Stimulated activated CD8-positive, alpha-beta memory T cell treated with anti-CD3 and anti-CD28 coated beads, Interleukin-2, amount 100 ng/mL, for 1 hour (primary cell): ENCODE results near the gene TGM3.
"Not testable (repeated sequence)": the region's sequence is repeated elsewhere in the genome, so short reads cannot be mapped to it uniquely, and the experiment has no call there.

Experiments
- DNase-seq, 2 donors: peaks; one replicate each; pipeline ENCODE4 v3.0.0-alpha.2; 2020; ENCODE audit warnings: low read depth in 2 of 2

Gene TGM3

GRCh38 chr20:2295886-2296515, at the start of gene TGM3:
TGM3 (plus strand) TSS chr20:2296001; CDS start chr20:2296064, 63 bp downstream.
- no peak for DNase-seq

GRCh38 chr20:2246069-2246491, 49.7 kb upstream of the TGM3 start:
- no peak for DNase-seq

GRCh38 chr20:2248837-2249236, 47.0 kb upstream of the TGM3 start:
- no peak for DNase-seq

GRCh38 chr20:2249935-2250334, 45.9 kb upstream of the TGM3 start:
- DNase-seq: no peak

GRCh38 chr20:2252419-2252997, 43.3 kb upstream of the TGM3 start:
- DNase-seq: no peak

GRCh38 chr20:2253256-2253655, 42.5 kb upstream of the TGM3 start:
- no peak for DNase-seq

- DNase-seq: no peak
Observed at GRCh38 chr20:2254333-2254732, 41.5 kb upstream of the TGM3 start.

GRCh38 chr20:2255926-2256531, 39.8 kb upstream of the TGM3 start:
- DNase-seq: no peak

GRCh38 chr20:2259731-2260130, 36.1 kb upstream of the TGM3 start:
- no peak for DNase-seq

GRCh38 chr20:2260250-2260649, 35.6 kb upstream of the TGM3 start:
- no peak for DNase-seq

- DNase-seq: no peak
Observed at GRCh38 chr20:2261046-2261485, 34.7 kb upstream of the TGM3 start.

- DNase-seq: no peak
Observed at GRCh38 chr20:2261629-2262028, 34.2 kb upstream of the TGM3 start.

GRCh38 chr20:2264118-2264517, 31.7 kb upstream of the TGM3 start:
- no peak for DNase-seq

- not testable (repeated sequence) for DNase-seq
Observed at GRCh38 chr20:2264621-2265374, 31.0 kb upstream of the TGM3 start.

- DNase-seq: no peak
Observed at GRCh38 chr20:2273634-2274302, 22.0 kb upstream of the TGM3 start.

GRCh38 chr20:2276015-2276414, 19.8 kb upstream of the TGM3 start:
- no peak for DNase-seq

GRCh38 chr20:2279253-2279779, 16.5 kb upstream of the TGM3 start:
- DNase-seq: no peak

- no peak for DNase-seq
Observed at GRCh38 chr20:2280082-2280481, 15.7 kb upstream of the TGM3 start.

GRCh38 chr20:2281563-2281962, 14.2 kb upstream of the TGM3 start:
- no peak for DNase-seq

GRCh38 chr20:2282181-2282580, 13.6 kb upstream of the TGM3 start:
- DNase-seq: no peak

GRCh38 chr20:2283706-2284423, 11.9 kb upstream of the TGM3 start:
- no peak for DNase-seq
